Measurements from ENCODE around the gene ZNF280B.
A peak's percentile ranks its signal among the peaks of the same experiment; 100 is the strongest.

Gene ZNF280B, protein sequence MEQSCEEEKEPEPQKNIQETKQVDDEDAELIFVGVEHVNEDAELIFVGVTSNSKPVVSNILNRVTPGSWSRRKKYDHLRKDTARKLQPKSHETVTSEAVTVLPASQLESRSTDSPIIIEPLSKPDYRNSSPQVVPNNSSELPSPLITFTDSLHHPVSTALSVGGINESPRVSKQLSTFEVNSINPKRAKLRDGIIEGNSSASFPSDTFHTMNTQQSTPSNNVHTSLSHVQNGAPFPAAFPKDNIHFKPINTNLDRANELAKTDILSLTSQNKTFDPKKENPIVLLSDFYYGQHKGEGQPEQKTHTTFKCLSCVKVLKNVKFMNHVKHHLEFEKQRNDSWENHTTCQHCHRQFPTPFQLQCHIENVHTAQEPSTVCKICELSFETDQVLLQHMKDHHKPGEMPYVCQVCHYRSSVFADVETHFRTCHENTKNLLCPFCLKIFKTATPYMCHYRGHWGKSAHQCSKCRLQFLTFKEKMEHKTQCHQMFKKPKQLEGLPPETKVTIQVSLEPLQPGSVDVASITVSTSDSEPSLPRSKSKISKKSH

DNA sequence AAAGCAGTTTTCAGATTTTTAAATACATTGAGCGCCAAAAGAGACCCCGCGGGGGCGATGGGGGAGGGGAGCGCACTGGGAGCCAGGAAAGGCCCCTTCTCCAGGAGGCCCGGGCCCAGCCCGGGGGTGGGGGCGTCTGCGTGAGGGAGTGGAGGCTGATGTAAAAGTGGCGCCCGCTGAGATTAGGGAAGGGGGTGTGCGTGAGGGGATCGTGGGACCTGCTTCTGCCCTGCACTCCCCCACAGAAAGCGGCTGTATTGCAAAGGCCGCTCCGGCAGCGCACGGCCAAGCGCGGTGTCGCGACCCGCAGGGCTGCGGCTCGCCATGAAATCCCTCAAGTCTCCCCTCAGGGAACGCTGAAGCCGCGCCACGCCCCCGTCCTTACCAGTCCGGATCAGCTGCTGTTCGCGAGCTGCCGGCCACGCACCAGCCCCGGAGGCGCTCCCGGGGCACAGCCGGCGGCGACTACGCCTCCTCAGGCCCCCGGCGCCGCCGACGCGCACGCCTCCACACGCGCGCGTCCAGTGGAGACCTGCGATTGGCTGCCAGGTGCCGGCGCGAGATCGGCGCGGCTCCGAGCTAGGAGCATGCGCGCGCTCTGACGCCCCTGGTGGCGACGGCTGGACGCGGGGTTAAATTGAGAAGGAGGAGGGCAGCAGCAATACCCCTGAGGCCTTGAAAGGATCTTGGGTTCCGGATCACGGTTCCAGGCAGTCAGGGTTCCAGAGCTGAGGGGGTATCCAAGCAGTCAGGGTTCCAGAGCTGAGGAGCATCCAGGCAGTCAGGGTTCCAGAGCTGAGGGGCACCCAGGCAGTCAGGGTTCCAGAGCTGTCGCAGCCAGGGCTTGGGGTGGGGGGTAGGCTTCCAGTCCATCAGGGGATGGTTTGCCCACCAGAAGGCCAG lies at the start of gene ZNF280B:
Gene ZNF280B (minus strand): TSS at position 469 of the 903 bp plus-strand sequence. CDS start 19,344 bp downstream, outside the sequence.
- peak; percentile 36 for DNase-seq

- no peak for DNase-seq
These were observed 48.7 kb upstream of the ZNF280B start for GRCh38 chr22:22556995-22557925.

DNA sequence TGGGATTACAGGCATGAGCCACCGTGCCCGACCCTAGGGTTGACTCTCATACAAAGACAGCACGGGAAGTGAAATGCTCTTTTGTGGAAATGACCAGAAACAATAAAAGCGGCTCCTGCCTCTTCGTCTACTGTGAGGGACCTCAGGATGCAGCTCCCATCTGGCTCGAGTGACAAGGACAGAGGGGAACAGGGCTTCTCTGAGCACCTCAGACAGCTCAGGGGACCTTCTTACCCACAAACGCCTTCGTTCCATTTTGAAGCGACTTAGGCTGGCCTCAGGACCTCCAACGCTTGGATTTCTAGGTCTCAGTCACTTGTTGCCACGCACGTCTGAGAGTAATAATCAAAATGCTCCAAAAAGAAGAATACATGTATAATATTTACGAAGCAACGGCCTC lies 48.0 kb upstream of the ZNF280B start:
- DNase-seq: no peak

- DNase-seq: no peak
These were observed 47.1 kb upstream of the ZNF280B start for GRCh38 chr22:22555596-22555995.

- DNase-seq: no peak
These were observed 46.2 kb upstream of the ZNF280B start for GRCh38 chr22:22554587-22555284.

GRCh38 chr22:22553735-22554586 lies 45.4 kb upstream of the ZNF280B start:
- no peak for DNase-seq

DNA sequence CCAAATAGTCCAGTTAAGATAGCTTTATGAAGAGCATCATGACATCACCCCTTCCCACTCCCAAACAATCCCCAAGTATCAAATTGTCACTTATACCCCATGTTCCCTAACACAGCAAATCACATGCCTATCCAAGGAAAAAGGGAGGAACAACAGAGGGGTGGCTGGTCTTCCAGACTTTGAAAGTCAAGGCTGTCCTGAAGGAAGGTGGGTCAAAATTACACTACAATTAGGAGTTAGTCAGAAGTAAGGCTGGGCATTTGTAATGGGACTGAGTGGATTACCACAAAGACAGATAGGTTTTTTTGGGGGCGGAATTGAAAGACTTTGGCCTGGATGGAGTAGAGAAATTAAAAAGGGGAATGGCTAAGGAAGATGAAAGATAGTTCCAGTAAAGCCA lies 44.6 kb upstream of the ZNF280B start:
- DNase-seq: no peak

DNA sequence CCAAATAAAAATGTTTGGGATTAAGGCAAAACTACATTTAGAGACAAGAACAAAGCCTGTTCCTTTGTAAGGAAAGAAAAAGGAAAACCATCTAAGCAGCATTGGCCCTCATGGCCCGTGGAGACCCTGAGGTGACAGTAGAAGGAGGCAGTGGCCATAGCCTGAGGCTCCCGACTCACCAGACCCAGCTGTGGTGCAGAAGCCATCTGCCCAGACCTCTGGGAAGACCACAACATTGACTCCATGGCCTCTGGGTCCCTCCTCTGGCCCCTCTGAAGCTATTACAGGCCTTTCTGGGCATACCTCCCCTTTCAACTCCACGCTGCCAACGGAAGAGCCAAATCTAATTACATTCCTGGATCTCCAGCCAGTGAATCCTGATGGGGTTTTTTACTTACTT lies 44.1 kb upstream of the ZNF280B start:
- no peak for DNase-seq

DNA sequence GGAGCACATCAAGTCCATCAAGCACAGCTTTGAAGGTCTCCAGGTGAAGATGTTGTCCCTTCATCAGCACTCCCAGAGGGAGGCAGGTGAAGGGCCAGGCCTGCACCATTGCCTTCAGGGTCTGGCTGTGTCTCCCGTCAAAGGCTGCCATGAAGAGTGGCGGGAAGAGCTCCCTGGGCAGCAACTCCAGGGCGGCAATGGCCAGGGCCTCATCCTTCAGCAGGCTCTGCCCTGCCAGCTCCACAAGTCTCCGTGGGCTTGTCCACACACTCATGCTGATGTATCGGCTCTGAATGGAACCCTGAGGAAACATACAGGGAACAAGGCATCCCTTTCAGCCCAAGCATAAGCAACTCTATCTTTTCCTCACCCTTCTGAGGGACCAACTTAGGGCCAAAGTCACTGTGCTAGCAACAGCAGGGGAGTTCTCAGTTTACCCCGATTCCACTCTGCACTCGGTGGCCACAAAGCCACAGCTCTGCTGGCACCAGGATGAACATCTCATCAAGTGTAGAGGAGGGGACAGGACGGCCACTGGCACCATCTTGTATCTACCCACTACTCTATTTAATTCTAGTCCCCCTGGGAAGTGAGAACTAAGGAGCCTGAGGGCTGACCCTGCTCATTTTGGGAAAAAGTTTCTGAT lies 42.4 kb upstream of the ZNF280B start:
- DNase-seq: no peak

- no peak for DNase-seq
These were observed 40.4 kb upstream of the ZNF280B start for GRCh38 chr22:22548910-22549309.

GRCh38 chr22:22548317-22548716 lies 39.8 kb upstream of the ZNF280B start:
- DNase-seq: no peak

DNA sequence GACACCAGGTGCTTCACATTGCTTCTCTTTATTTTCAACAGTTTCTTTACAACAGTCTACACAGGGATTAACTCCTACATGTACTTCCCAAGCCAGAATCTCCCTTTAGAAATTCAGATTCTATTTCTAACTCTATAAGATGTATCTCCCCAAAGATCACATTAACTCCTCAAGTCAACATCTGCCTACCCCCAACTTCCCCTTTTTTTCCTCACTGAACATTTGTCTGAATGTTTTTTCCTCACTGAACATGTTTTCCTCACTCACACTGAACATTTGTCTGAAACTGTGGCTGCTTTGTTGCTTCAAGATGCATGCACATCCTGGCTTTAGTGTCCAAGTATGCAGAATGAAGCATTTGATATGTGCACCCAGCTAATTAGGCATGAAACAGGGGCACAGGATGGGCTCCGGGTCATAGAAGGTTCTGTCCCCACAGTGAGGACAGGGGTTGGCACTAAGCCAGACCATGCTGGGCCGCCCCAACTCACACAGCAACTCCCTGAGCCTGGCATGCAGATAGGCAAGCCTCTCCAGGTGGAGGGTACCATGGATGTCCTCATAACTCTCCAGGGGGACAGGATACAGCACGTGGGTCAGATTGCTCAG lies 39.3 kb upstream of the ZNF280B start:
- no peak for DNase-seq

DNA sequence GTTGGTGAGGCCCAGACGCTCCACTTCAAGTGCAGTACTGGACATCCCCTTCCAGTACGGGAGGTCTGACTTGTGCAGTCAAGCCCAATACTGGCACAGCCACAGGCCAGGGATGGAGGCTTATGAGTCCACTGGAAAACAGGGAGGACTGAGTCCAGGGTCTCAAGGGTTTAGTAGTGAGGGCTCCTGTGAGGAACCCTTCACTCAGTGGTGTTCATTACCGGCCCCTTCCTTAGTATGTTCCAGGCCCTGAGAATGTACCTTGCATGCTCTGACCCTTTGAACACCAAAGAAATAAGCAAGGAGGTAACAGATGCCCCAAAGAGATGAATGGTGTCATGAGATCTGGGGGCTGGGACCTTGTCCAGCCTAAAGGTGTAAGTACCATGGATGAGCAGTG lies 38.7 kb upstream of the ZNF280B start:
- DNase-seq: no peak

DNA sequence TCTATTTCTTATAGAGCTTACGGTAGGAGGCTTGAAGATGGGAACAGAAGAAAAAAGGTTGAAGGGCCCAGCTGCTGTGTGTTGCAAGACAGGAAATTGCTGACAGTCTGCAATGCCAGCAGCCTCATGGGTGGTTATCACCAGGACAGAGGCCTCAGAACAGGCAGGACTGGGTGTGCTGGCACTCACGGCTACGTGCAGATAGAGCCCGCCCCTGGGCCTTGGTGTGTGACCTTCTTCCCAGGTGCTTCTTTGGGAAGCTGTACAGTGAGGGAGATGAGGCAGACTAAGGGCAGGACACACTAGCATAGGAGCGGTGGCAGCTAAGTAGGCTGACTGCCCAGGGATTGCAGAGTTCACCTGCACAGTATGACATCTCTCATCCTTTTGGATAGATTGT lies 37.9 kb upstream of the ZNF280B start:
- no peak for DNase-seq

GRCh38 chr22:22545084-22545483 lies 36.5 kb upstream of the ZNF280B start:
- DNase-seq: no peak

GRCh38 chr22:22538226-22538989 lies 29.9 kb upstream of the ZNF280B start:
- DNase-seq: no peak

GRCh38 chr22:22536916-22537315 lies 28.4 kb upstream of the ZNF280B start:
- no peak for DNase-seq

DNA sequence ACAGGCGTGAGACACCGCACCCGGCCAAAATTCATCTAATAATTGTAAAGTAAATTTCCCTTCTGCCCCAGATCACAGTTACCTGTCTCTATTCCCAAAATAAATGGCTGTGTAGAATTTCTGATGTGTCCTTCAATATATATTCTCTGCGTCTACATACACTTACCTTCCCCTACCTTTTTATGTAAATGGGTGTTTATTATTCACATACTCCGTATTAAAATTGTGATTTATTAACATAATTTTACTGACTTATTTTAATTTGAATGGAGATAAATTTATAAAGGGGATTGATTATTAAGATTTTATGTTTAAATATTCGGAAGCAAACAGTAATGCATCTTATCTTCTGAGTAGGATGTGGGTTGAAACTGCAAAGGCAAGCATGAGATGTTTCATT lies 28.0 kb upstream of the ZNF280B start:
- no peak for DNase-seq

- DNase-seq: no peak
These were observed 27.1 kb upstream of the ZNF280B start for GRCh38 chr22:22535662-22536061.

Measured in NCI-H1694 (cell line).